Progenitor cell of endocrine pancreas (in vitro differentiated cells): Measurements from ENCODE around the gene KCNJ6. TPM values are rescaled to one million over a fixed set of nuclear protein-coding genes. Genes with fewer than 3 reads are reported as not detected.

Experiments used
- DNase-seq: peaks from one replicate; pipeline ENCODE4 v3.0.0; 2021; ENCODE audit warnings: low spot score; ENCODE audit not compliant: unreplicated experiment
- H3K27ac Mint-ChIP-seq: 2 replicates; pipeline ENCODE4 v1.8.0; 2021; ENCODE audit warnings: mild to moderate bottlenecking, moderate library complexity, mixed read lengths
- H3K27me3 Mint-ChIP-seq: 2 replicates; pipeline ENCODE4 v1.8.0; 2021; ENCODE audit warnings: mixed read lengths
- H3K36me3 Mint-ChIP-seq: 2 replicates; pipeline ENCODE4 v1.8.0; 2022; ENCODE audit warnings: mixed read lengths; ENCODE audit not compliant: insufficient read depth
- H3K4me1 Mint-ChIP-seq: 2 replicates; pipeline ENCODE4 v1.8.0; 2021; ENCODE audit warnings: low read depth, mixed read lengths
- H3K4me3 Mint-ChIP-seq: 2 replicates; pipeline ENCODE4 v1.8.0; 2021; ENCODE audit warnings: low read depth, mild to moderate bottlenecking, moderate library complexity, mixed read lengths
- H3K9me3 Mint-ChIP-seq: 2 replicates; pipeline ENCODE4 v1.8.0; 2021; ENCODE audit warnings: low read depth, mixed read lengths
- total RNA-seq: library from RNA; stranded (reverse); gene quantifications from 2 replicates; pipeline ENCODE4 v1.2.1, GENCODE V29; 2021
- TF ChIP-seq, protein P1 (sequence below): fragments of 200-600 bp; sonication (generic); IDR thresholded peaks from one replicate; pipeline ENCODE4 v1.5.0; 2021; ENCODE audit warnings: antibody characterized with exemption, mild to moderate bottlenecking; ENCODE audit not compliant: unreplicated experiment

KCNJ6 gene
- total RNA-seq, 1 donor from 2014 or later: 3.3 TPM

GRCh38 chr21:37868446-37869295 is 47.6 kb downstream of the KCNJ6 start:
- Mint-ChIP-seq H3K4me1 (no peaks in the 10 kb centered on the region), H3K27ac (no peak overlapping the region), H3K27me3 (peaks cover 3% of the 10 kb centered on the region), H3K36me3 (no peaks in the 10 kb centered on the region), H3K4me3 (no peak overlapping the region), H3K9me3 (no peaks in the 10 kb centered on the region)
- TF ChIP-seq, protein P1, sequence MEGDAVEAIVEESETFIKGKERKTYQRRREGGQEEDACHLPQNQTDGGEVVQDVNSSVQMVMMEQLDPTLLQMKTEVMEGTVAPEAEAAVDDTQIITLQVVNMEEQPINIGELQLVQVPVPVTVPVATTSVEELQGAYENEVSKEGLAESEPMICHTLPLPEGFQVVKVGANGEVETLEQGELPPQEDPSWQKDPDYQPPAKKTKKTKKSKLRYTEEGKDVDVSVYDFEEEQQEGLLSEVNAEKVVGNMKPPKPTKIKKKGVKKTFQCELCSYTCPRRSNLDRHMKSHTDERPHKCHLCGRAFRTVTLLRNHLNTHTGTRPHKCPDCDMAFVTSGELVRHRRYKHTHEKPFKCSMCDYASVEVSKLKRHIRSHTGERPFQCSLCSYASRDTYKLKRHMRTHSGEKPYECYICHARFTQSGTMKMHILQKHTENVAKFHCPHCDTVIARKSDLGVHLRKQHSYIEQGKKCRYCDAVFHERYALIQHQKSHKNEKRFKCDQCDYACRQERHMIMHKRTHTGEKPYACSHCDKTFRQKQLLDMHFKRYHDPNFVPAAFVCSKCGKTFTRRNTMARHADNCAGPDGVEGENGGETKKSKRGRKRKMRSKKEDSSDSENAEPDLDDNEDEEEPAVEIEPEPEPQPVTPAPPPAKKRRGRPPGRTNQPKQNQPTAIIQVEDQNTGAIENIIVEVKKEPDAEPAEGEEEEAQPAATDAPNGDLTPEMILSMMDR: no peak
- DNase-seq: no peak

DNA sequence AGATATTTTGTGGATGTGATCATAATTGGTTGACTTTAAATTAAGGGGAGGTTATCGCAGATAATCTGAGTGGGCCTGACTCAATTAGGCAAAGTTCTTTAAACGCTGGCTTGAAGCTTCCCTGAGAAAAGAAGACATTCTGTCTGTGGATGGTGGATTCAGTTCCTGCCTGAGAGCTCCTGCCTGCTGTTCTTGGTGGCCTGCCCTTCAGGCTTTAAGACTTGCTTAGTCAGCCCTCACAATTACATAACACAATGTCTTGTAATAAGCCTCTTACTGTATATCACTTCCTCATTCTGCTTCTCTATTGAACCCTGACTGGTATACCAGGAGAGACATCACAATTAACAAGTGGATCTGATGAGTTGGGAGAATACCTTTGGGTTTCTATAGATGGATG is 50.2 kb downstream of the KCNJ6 start:
- TF ChIP-seq, protein P1: no peak
- Mint-ChIP-seq H3K36me3 (no peaks in the 10 kb centered on the region), H3K4me1 (peaks cover 2% of the 10 kb centered on the region), H3K27me3 (peaks cover 6% of the 10 kb centered on the region), H3K9me3 (no peaks in the 10 kb centered on the region), H3K27ac (no peak overlapping the region), H3K4me3 (no peak overlapping the region)
- no peak for DNase-seq

DNA sequence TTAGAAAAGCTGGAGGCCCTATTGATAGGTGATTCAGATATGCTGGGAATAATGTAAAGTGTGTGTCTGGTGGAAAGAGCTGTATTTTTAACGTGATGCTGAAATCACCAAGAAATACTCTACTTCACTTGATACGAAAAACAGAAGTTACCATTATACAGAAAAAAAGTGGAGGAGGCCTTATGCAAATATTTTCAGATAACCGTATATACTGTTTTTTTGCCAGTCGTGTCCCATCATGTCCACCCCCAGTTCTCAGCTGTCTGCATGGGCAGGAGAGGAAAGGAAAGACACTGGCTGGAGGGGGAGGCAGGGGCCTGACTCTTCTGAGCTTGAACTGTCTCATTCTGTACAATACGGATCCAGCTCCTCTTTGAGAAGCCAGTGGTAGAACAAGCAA is 51.1 kb downstream of the KCNJ6 start:
- DNase-seq: no peak
- TF ChIP-seq, protein P1: no peak
- H3K9me3 Mint-ChIP-seq: no peaks in the 10 kb centered on the region
- no peak overlapping the region for H3K27ac Mint-ChIP-seq
- peaks cover 6% of the 10 kb centered on the region for H3K27me3 Mint-ChIP-seq
- H3K4me1 Mint-ChIP-seq: peaks cover 2% of the 10 kb centered on the region
- no peaks in the 10 kb centered on the region for H3K36me3 Mint-ChIP-seq
- no peak overlapping the region for H3K4me3 Mint-ChIP-seq

DNA sequence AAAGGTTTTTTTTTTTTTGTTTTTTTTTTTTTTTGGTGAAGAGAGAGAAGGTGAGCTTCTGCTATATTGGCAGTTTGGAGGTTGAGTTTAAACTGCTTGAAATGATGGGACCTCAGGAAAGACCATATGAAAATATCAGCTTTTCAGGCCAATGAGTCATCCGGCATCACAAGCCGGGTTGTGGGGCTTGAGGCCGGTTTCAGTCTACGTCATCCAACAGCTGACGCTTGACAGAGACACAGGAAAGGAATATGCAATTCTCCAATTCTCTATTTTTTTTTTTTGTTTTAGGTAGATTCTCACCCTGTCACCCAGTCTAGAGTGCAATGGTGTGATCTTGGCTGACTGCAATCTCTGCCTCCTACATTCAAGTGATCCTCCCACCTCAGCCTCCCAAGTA is 52.4 kb downstream of the KCNJ6 start:
- TF ChIP-seq, protein P1: no peak
- Mint-ChIP-seq H3K4me3 (no peak overlapping the region), H3K27me3 (peaks cover 6% of the 10 kb centered on the region), H3K9me3 (no peaks in the 10 kb centered on the region), H3K27ac (no peak overlapping the region), H3K36me3 (no peaks in the 10 kb centered on the region), H3K4me1 (peaks cover 2% of the 10 kb centered on the region)
- no peak for DNase-seq

DNA sequence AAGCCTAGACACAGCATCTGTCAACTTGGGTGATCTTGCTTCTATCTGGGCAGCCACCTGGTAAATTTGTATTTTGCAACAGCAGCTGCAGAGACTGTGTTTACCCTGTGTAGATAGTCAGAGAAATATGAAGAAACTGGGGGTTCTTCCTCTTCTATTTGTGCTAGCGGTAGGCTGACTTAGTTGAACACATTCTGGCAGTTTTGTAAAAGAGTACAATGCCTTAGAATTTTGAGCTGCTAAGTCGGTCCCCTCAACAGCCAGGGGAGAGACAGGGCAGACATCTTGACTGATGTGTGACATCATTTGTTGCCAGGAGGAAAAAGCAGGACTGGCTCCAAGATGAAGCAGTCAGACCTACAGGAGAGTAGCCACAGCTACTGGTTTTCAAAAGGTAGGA is 53.7 kb downstream of the KCNJ6 start:
- TF ChIP-seq, protein P1: no peak
- Mint-ChIP-seq H3K9me3 (peaks cover 3% of the 10 kb centered on the region), H3K4me3 (no peak overlapping the region), H3K27me3 (peaks cover 5% of the 10 kb centered on the region), H3K27ac (no peak overlapping the region), H3K4me1 (peaks cover 2% of the 10 kb centered on the region), H3K36me3 (no peaks in the 10 kb centered on the region)
- DNase-seq: no peak
